PC-9 (cell line): ENCODE data around the gene CCDC80. TPM values are rescaled to one million over a fixed set of nuclear protein-coding genes. Genes with fewer than 3 reads are reported as not detected.
A peak's percentile ranks its signal among the peaks of the same experiment; 100 is the strongest.

Experiments
- BruUV-seq: library from RNA; stranded (reverse); fragments of 400-500 nt; replicated peaks from 2 replicates; lab custom pipeline; 2021; lab: Mats Ljungman, UMichigan
- CTCF ChIA-PET: fragments of 300-600 bp; sonication (Branson Sonifier 250); formaldehyde crosslinking; loops from one replicate; lab custom pipeline; 2022; ENCODE audit warnings: antibody characterized with exemption; lab: Charles Lee
- POLR2A ChIA-PET: fragments of 300-600 bp; sonication (Branson Sonifier 250); formaldehyde crosslinking; loops from one replicate; lab custom pipeline; 2022; ENCODE audit warnings: antibody characterized with exemption; ENCODE audit not compliant: unreplicated experiment; lab: Charles Lee
- DNase-seq, 2 experiments: peaks; one replicate each; pipeline versions ENCODE4 v3.0.0 to v3.0.0-alpha.2; 2015 to 2022; ENCODE audit warnings: mixed read lengths in 1 of 2
- H2AFZ ChIP-seq: fragments of 200-600 bp; sonication (generic); 2 replicates; pipeline ENCODE4 v1.8.1; 2017; ENCODE audit warnings: antibody characterized with exemption
- H3F3A ChIP-seq: fragments of 200-600 bp; sonication (generic); 2 replicates; pipeline ENCODE4 v1.8.1; 2017; ENCODE audit warnings: antibody characterized with exemption, mild to moderate bottlenecking, low read depth; ENCODE audit not compliant: insufficient read depth
- H3K27ac ChIP-seq: fragments of 200-600 bp; sonication (generic); 2 replicates; pipeline ENCODE4 v1.6.1; 2016; ENCODE audit warnings: mixed run types
- H3K27me3 ChIP-seq: fragments of 200-600 bp; sonication (generic); 2 replicates; pipeline ENCODE4 v1.6.1; 2016; ENCODE audit warnings: low read depth, mixed run types; ENCODE audit not compliant: insufficient read depth
- H3K36me3 ChIP-seq: fragments of 200-600 bp; sonication (generic); 2 replicates; pipeline ENCODE4 v1.6.1; 2016; ENCODE audit warnings: low read depth, mixed run types
- H3K4me1 ChIP-seq: fragments of 200-600 bp; sonication (generic); replicated peaks from 2 replicates; pipeline ENCODE4 v1.6.1; 2016; ENCODE audit warnings: mixed run types; ENCODE audit not compliant: insufficient read depth
- H3K4me2 ChIP-seq: fragments of 200-600 bp; sonication (generic); 2 replicates; pipeline ENCODE4 v1.6.1; 2017; ENCODE audit warnings: mixed run types
- H3K4me3 ChIP-seq: fragments of 200-600 bp; sonication (generic); 2 replicates; pipeline ENCODE4 v1.6.1; 2016; ENCODE audit warnings: mixed run types
- H3K79me2 ChIP-seq: fragments of 200-600 bp; sonication (generic); 2 replicates; pipeline ENCODE4 v1.6.1; 2017; ENCODE audit warnings: low read depth, mixed run types
- H3K9me2 ChIP-seq: fragments of 200-600 bp; sonication (generic); 2 replicates; pipeline ENCODE4 v1.8.1; 2017; ENCODE audit warnings: mild to moderate bottlenecking; ENCODE audit not compliant: insufficient read depth
- H3K9me3 ChIP-seq: fragments of 200-600 bp; sonication (generic); 2 replicates; pipeline ENCODE4 v1.8.1; 2016; ENCODE audit warnings: low read depth; ENCODE audit not compliant: insufficient read depth
- H4K20me1 ChIP-seq: fragments of 200-600 bp; sonication (generic); 2 replicates; pipeline ENCODE4 v1.8.1; 2017; ENCODE audit not compliant: insufficient read depth
- CTCF ChIP-seq: fragments of 200-600 bp; sonication (generic); conservative IDR thresholded peaks from 2 replicates; pipeline ENCODE4 v1.6.1; 2017; ENCODE audit warnings: mixed run types, antibody characterized with exemption, mild to moderate bottlenecking, moderate library complexity
- EZH2 ChIP-seq: fragments of 200-600 bp; sonication (generic); IDR thresholded peaks from 2 replicates; pipeline ENCODE4 v1.8.0; 2017; ENCODE audit warnings: antibody characterized with exemption, low read depth
- intact Hi-C: fragments of 100-400 bp; cut with micrococcal nuclease; formaldehyde crosslinking; loops from one replicate; pipeline ENCODE4 v1.10.0; 2022; ENCODE audit not compliant: unreplicated experiment
- total RNA-seq: library from RNA; stranded (reverse); gene quantifications from 2 replicates; pipeline ENCODE4 v1.2.3, GENCODE V29; 2021

CCDC80 gene
- total RNA-seq, 1 experiment from 2014 or later, result 162 TPM

- no peak for DNase-seq
- Histone ChIP-seq H3K36me3 (no peaks in the 10 kb centered on the region), H2AFZ (no peak overlapping the region), H3K4me1 (peaks cover 48% of the 10 kb centered on the region), H3K4me2 (peak overlapping the region; percentile 62), H3K9me2 (no peaks in the 10 kb centered on the region), H3F3A (peaks cover 39% of the 10 kb centered on the region), H3K9me3 (peaks cover 12% of the 10 kb centered on the region), H4K20me1 (no peaks in the 10 kb centered on the region), H3K27ac (peak overlapping the region; percentile 92), H3K79me2 (no peaks in the 10 kb centered on the region), H3K27me3 (no peaks in the 10 kb centered on the region), H3K4me3 (no peak overlapping the region)
- TF ChIP-seq CTCF (no peak), EZH2 (no peak)
- ChIA-PET CTCF (interaction anchor here (1.0 to 1.8 kb wide), 2 partner anchors 12 to 80 kb away, joined by 3 to 9 read pairs; no protein-coding TSS in a partner anchor), POLR2A (interaction anchor here (0.7 to 1.1 kb wide), 4 partner anchors 11 to 147 kb away, joined by 5 to 12 read pairs (median 10); no protein-coding TSS in a partner anchor)
- intact Hi-C loops, result no loop called here
- BruUV-seq, result TSS peak; percentile 33
Measured at GRCh38 chr3:112654492-112654891, 13.5 kb upstream of the CCDC80 start.

GRCh38 chr3:112653881-112654300, 12.9 kb upstream of the CCDC80 start:
- H3K27ac ChIP-seq, result peak overlapping the region; percentile 92
- H3K4me2 ChIP-seq, result peak overlapping the region; percentile 62
- no peak overlapping the region for H3K4me3 ChIP-seq
- no peaks in the 10 kb centered on the region for H3K79me2 ChIP-seq
- H3K9me2 ChIP-seq, result no peaks in the 10 kb centered on the region
- H3K27me3 ChIP-seq, result no peaks in the 10 kb centered on the region
- CTCF ChIA-PET, result interaction anchor here (1.1 to 1.8 kb wide), 2 partner anchors 11 to 18 kb away, joined by 3 to 9 read pairs; no protein-coding TSS in a partner anchor
- H2AFZ ChIP-seq, result 0 out of 2 replicates have a peak overlapping the region, but pooled peaks have one; percentile 5
- TF ChIP-seq CTCF (no peak), EZH2 (no peak)
- H3F3A ChIP-seq, result peaks cover 39% of the 10 kb centered on the region
- H3K4me1 ChIP-seq, result peaks cover 49% of the 10 kb centered on the region
- BruUV-seq, result no TSS peak
- no peaks in the 10 kb centered on the region for H4K20me1 ChIP-seq
- no peaks in the 10 kb centered on the region for H3K36me3 ChIP-seq
- intact Hi-C loops, result loop anchor here (1.0 kb wide), 1 partner anchor 18 kb away; no protein-coding TSS in a partner anchor
- peaks cover 12% of the 10 kb centered on the region for H3K9me3 ChIP-seq
- POLR2A ChIA-PET, result interaction anchor here (0.6 to 1.8 kb wide), 9 partner anchors 11 to 1093 kb away, joined by 3 to 11 read pairs (median 4); partner anchors contain the start of gene ATP6V1A
- peak; percentile 52 to 67 for DNase-seq

GRCh38 chr3:112653209-112653871, 12.4 kb upstream of the CCDC80 start:
- Histone ChIP-seq H3K9me2 (no peaks in the 10 kb centered on the region), H3K36me3 (no peaks in the 10 kb centered on the region), H3K4me3 (no peak overlapping the region), H3F3A (peaks cover 39% of the 10 kb centered on the region), H3K4me1 (peaks cover 55% of the 10 kb centered on the region), H4K20me1 (no peaks in the 10 kb centered on the region), H3K27ac (peak overlapping the region; percentile 92), H3K9me3 (peaks cover 12% of the 10 kb centered on the region), H3K4me2 (peak overlapping the region; percentile 62), H2AFZ (no peak overlapping the region), H3K79me2 (no peaks in the 10 kb centered on the region), H3K27me3 (no peaks in the 10 kb centered on the region)
- DNase-seq, result peak; percentile 76 to 96
- ChIA-PET POLR2A (interaction anchor here (0.6 to 1.8 kb wide), 9 partner anchors 8 to 1093 kb away, joined by 3 to 11 read pairs (median 3); partner anchors contain the start of gene ATP6V1A), CTCF (interaction anchor here (1.1 to 1.8 kb wide), 4 partner anchors 9 to 71 kb away, joined by 3 to 9 read pairs (median 3); no protein-coding TSS in a partner anchor)
- intact Hi-C loops, result loop anchor here (1.0 kb wide), 1 partner anchor 19 kb away; no protein-coding TSS in a partner anchor
- TF ChIP-seq CTCF, result no peak
- no peak for TF ChIP-seq EZH2
- TSS peak; percentile 70 for BruUV-seq
